Retinal pigment epithelial cell (primary cell): ENCODE measurements around the gene XPNPEP1.

ENCODE experiments used
- DNase-seq: peaks from one replicate; pipeline ENCODE4 v3.0.0-alpha.2; 2010; ENCODE audit warnings: low read depth
- H3K4me3 ChIP-seq: 2 replicates; pipeline ENCODE4 v1.5.1; 2011; ENCODE audit warnings: mild to moderate bottlenecking, low read length, control low read depth, moderate library complexity
- TF ChIP-seq, protein P1 (sequence below): conservative IDR thresholded peaks from 2 replicates; pipeline ENCODE4 v1.5.1; 2011; ENCODE audit warnings: low read depth, low read length, control low read depth, inconsistent platforms

Gene XPNPEP1

DNA sequence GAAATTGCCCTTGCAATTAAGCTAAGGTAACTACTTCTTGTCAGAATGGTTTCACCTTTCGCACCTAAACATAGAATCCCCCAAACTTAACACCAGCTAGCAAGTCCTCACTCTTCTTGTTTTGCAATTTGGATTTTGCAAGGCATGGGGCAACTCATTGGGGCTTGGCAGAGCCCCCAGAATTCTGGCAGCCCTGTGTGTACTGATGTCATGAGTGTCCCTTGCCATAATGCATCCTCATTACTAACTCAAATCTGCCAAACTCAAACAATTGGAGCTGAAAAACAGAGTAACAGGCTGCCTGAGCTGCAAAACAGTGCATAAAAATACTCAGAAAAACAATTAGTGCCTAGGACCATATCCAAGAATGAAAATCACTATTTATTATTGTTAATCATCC lies 7.9 kb upstream of the XPNPEP1 start:
- TF ChIP-seq, protein P1, sequence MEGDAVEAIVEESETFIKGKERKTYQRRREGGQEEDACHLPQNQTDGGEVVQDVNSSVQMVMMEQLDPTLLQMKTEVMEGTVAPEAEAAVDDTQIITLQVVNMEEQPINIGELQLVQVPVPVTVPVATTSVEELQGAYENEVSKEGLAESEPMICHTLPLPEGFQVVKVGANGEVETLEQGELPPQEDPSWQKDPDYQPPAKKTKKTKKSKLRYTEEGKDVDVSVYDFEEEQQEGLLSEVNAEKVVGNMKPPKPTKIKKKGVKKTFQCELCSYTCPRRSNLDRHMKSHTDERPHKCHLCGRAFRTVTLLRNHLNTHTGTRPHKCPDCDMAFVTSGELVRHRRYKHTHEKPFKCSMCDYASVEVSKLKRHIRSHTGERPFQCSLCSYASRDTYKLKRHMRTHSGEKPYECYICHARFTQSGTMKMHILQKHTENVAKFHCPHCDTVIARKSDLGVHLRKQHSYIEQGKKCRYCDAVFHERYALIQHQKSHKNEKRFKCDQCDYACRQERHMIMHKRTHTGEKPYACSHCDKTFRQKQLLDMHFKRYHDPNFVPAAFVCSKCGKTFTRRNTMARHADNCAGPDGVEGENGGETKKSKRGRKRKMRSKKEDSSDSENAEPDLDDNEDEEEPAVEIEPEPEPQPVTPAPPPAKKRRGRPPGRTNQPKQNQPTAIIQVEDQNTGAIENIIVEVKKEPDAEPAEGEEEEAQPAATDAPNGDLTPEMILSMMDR = no peak
- DNase-seq = no peak

DNA sequence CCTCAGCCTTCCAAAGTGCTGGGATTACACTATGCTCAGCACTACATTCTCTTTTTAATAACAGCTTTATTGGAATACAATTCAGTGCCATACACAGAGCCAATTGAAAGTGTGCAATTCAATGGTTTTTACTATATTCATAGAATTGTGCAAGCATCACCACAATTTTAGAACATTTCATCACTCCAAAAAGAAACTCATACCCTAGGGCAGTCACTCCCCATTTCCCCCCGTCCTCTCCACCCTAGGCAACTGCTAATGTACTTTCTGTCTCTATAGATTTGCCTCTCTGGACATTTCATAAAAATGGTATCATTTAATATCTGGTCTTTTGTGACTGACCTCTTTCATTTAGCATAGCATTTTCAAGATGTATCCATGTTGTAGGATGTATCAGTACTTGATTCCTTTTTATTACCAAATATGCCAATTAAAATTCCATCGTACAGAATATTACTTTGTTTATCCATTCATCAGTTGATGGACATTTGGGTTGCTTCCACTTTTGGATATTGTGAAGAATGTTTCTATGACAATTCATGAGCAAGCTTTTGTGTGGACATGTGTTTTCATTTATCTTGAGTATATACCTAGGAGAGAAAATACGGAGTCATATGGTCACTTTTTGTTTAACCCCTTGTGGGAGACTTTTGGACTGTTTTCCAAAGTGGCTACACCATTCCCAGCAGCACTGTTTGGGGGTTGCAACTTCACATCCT lies 6.3 kb upstream of the XPNPEP1 start:
- H3K4me3 ChIP-seq = no peak overlapping the region
- TF ChIP-seq, protein P1 = no peak
- DNase-seq = no peak

More for the DNA sequence above, 7.9 kb upstream of the XPNPEP1 start:
- no peak overlapping the region for H3K4me3 ChIP-seq

DNA sequence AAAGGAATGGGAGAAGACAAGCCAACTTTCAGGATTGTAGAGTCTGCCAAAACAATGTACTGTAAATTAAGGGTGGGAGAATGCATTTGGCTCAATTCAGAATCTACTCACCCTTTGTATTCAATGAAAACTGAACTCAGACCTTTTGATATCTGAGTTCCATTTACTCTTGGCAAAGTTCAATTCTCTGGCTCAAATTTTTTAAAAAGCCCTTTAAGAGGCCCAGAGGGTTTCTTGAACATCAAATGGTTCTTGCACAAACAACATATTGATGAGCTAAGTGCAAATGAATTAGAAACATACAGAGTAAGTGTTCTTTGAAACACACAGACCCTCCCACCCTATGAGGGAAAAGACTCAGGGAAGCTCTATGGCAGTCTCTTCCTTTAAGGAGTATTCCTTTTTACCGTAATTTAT lies 5.2 kb upstream of the XPNPEP1 start:
- no peak for DNase-seq
- TF ChIP-seq, protein P1 = no peak

DNA sequence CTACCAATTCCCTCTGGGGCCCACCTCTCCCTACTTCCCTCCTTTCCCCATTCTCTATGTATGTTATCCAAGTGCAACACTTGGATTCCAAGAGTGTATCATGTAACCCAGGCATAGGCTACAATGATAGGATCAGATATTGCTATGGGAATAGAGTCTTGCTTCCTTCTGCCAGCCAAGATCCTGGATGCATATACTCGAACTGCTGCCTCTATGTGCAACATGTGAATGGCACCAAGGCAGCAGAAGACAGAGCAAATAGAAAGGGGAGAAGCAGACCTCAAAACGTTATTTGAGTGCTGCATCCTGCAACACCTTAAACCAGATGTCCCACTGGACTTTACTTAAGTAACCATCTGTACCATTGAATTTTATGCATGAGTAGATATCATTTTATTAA lies 3.5 kb upstream of the XPNPEP1 start:
- no peak overlapping the region for H3K4me3 ChIP-seq
- TF ChIP-seq, protein P1 = no peak
- no peak for DNase-seq

More for the DNA sequence above, 5.2 kb upstream of the XPNPEP1 start:
- H3K4me3 ChIP-seq = no peak overlapping the region

DNA sequence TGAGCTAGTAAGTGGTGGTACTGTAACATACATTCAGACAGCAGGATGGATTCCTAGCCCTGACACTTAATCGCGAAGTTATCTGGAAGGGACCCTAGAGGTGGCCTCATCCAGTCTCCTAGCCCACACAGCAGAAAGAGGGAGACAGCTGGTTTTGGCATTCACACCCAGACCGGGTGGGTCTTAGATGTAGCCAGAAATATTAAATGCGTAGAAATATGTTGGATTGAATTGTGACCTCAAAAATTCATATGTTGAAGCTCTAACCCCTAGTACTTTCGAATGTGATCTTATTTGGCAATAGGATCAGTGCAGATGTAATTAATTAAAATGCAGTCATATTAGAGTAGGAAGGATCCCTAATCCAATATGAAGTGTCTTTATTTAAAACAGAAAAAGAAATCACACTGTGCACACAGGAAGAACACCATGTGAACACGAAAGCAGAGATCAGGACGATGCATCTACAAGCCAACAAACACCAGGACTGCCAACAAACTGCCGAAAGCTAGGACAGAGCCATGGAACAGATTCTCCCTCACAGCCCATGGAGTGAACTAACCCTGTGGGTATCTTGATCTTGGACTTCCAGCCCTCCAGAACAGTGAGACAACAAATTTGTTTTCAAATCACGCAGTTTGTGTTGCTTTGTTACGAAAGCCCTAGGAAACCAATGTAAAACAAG lies 2.9 kb upstream of the XPNPEP1 start:
- TF ChIP-seq, protein P1 = no peak
- no peak for DNase-seq
- no peak overlapping the region for H3K4me3 ChIP-seq

DNA sequence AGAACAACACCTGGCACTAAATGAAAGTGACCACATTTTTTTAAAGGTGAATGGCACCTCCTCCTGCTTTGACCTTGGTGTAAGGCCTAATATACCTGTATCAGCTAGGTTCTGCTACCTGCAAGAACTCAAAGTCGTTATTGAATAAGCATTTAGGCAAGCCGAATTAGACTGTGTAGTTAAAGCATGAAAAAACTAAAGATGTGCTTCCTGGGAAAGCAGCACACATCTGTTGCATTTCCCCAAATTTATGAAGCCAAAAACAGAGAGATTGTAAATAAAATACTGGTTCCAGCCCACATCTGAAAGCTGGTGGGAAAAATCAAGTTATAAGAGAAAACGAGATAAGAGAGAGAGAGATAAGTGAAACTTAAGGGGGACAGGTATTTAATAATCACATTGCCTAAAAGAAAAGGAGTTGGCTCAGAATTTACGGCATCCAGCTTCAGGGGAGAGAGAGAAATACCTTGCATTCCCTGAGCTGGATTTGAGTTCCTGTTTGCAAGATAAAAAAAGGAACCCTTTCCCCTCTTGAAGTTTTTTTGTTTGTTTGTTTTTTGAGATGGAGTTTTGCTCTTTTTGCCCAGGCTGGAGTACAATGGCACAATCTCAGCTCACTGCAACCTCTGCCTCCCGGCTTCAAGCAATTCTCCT lies 1.8 kb upstream of the XPNPEP1 start:
- no peak overlapping the region for H3K4me3 ChIP-seq
- TF ChIP-seq, protein P1 = no peak
- no peak for DNase-seq
